GM12878 (cell line): ENCODE data around the gene ABCA2. TPM values are rescaled to one million over a fixed set of nuclear protein-coding genes. Genes with fewer than 3 reads are reported as not detected.

Experiments
- ATAC-seq: fragments of 200-7000 bp; cut with Tn5 transposase; 3 replicates; pipeline ENCODE4 v1.9.1; 2020; ENCODE audit warnings: mild to moderate bottlenecking, moderate library complexity
- BruUV-seq: library from RNA; stranded (reverse); fragments of 400-500 nt; replicated peaks from 2 replicates; lab custom pipeline; 2021; lab: Mats Ljungman, UMichigan
- CTCF ChIA-PET: fragments of 300-600 bp; sonication (Branson Sonifier 250); formaldehyde crosslinking; extraction: SDS; loops from one replicate; lab custom pipeline; 2021; ENCODE audit warnings: inconsistent platforms; lab: Yijun Ruan, JAX
- POLR2A ChIA-PET: fragments of 350-600 bp; formaldehyde crosslinking; extraction: SDS; loops from one replicate; lab custom pipeline; 2021; ENCODE audit warnings: inconsistent platforms; lab: Charles Lee
- RAD21 ChIA-PET: fragments of 300-600 bp; sonication (Branson Sonifier 250); formaldehyde crosslinking; loops from one replicate; lab custom pipeline; 2023; ENCODE audit warnings: antibody characterized with exemption; ENCODE audit not compliant: unreplicated experiment; lab: Charles Lee
- SMC1A ChIA-PET: fragments of 300-600 bp; sonication (Branson Sonifier 250); formaldehyde crosslinking; loops from one replicate; lab custom pipeline; 2023; ENCODE audit not compliant: unreplicated experiment, uncharacterized antibody; lab: Charles Lee
- DNase-seq: peaks from one replicate; pipeline ENCODE4 v3.0.0-alpha.2; 2011; ENCODE audit warnings: low read depth, low spot score
- FAIRE-seq: peaks from 3 replicates; lab custom pipeline; 2011; peaks lifted over from hg19 to GRCh38; lab: Jason Lieb, UNC
- H2AFZ ChIP-seq: 2 replicates; pipeline ENCODE4 v1.6.0; 2011; ENCODE audit warnings: low read depth, low read length, control low read depth; ENCODE audit not compliant: control insufficient read depth
- H3K27ac ChIP-seq: 2 replicates; pipeline ENCODE4 v1.5.1; 2011; ENCODE audit warnings: control low read depth; ENCODE audit not compliant: control insufficient read depth, insufficient read depth
- H3K27me3 ChIP-seq, 2 experiments: replicated peaks in 1 of 2; 2 replicates each; pipeline versions ENCODE4 v1.6.0 to v1.6.1; 2011; ENCODE audit warnings: low read length in 1 of 2; ENCODE audit not compliant: control insufficient read depth in 2 of 2, insufficient read depth in 2 of 2
- H3K36me3 ChIP-seq, 2 experiments: 2 replicates each; pipeline ENCODE4 v1.5.1; 2011; ENCODE audit warnings: low read length in 1 of 2; ENCODE audit not compliant: control insufficient read depth in 2 of 2, insufficient read depth in 2 of 2
- H3K4me1 ChIP-seq: 2 replicates; pipeline ENCODE4 v1.6.1; 2011; ENCODE audit warnings: mild to moderate bottlenecking, low read length, moderate library complexity, mixed read lengths; ENCODE audit not compliant: control insufficient read depth, insufficient read depth
- H3K4me2 ChIP-seq: 2 replicates; pipeline ENCODE4 v1.6.0; 2011; ENCODE audit warnings: control low read depth; ENCODE audit not compliant: control insufficient read depth, insufficient read depth
- H3K4me3 ChIP-seq: fragments of 200-600 bp; sonication (generic); 2 replicates; pipeline ENCODE4 v1.5.1; 2016
- H3K79me2 ChIP-seq: 2 replicates; pipeline ENCODE4 v1.6.0; 2011; ENCODE audit warnings: low read length; ENCODE audit not compliant: control insufficient read depth, insufficient read depth
- H3K9ac ChIP-seq: 2 replicates; pipeline ENCODE4 v1.8.0; 2011; ENCODE audit warnings: low read length, control low read depth, mixed read lengths; ENCODE audit not compliant: control insufficient read depth, insufficient read depth
- H3K9me3 ChIP-seq: replicated peaks from 3 replicates; pipeline ENCODE4 v1.5.1; 2011; ENCODE audit warnings: mild to moderate bottlenecking, low read length; ENCODE audit not compliant: control insufficient read depth, insufficient read depth
- H4K20me1 ChIP-seq: 2 replicates; pipeline ENCODE4 v1.6.0; 2011; ENCODE audit not compliant: control insufficient read depth, insufficient read depth
- CBX3 ChIP-seq: fragments of 200-600 bp; sonication (generic); IDR thresholded peaks from 2 replicates; pipeline ENCODE4 v1.6.1; 2016; ENCODE audit warnings: low read depth, borderline replicate concordance
- HCFC1 ChIP-seq: fragments of 150-350 bp; IDR thresholded peaks from 2 replicates; pipeline ENCODE4 v1.6.1; 2014; ENCODE audit warnings: low read length
- LARP7 ChIP-seq: fragments of 450-650 bp; IDR thresholded peaks from 2 replicates; pipeline ENCODE4 v1.6.1; 2017; ENCODE audit warnings: mild to moderate bottlenecking
- MYB ChIP-seq: fragments of 150-350 bp; IDR thresholded peaks from 2 replicates; pipeline ENCODE4 v1.6.1; 2014; ENCODE audit warnings: mild to moderate bottlenecking, low read depth, low read length, borderline replicate concordance
- NFYB ChIP-seq: IDR thresholded peaks from 2 replicates; pipeline ENCODE4 v1.6.1; 2011; ENCODE audit warnings: low read depth, mild to moderate bottlenecking, low read length, improper control_type of control experiment, moderate library complexity; ENCODE audit not compliant: insufficient read depth
- NR2F1 ChIP-seq: fragments of 450-650 bp; conservative IDR thresholded peaks from 2 replicates; pipeline ENCODE4 v1.6.1; 2017; ENCODE audit warnings: mild to moderate bottlenecking
- SMAD5 ChIP-seq: IDR thresholded peaks from 2 replicates; pipeline ENCODE4 v1.6.1; 2016; ENCODE audit warnings: antibody characterized with exemption, low read depth
- SRF ChIP-seq, 2 experiments: IDR thresholded peaks; 2 replicates each; pipeline ENCODE4 v1.6.1; 2011; ENCODE audit warnings: low read depth in 2 of 2, low read length in 2 of 2, mild to moderate bottlenecking in 1 of 2, moderate library complexity in 1 of 2
- STAT3 ChIP-seq: IDR thresholded peaks from 2 replicates; pipeline ENCODE4 v1.6.1; 2011; ENCODE audit warnings: low read depth, low read length, improper control_type of control experiment
- SUZ12 ChIP-seq: fragments of 200-600 bp; sonication (generic); IDR thresholded peaks from one replicate; pipeline ENCODE4 v1.6.1; 2018; ENCODE audit warnings: antibody characterized with exemption, mild to moderate bottlenecking; ENCODE audit not compliant: unreplicated experiment
- TAF1 ChIP-seq: IDR thresholded peaks from 2 replicates; pipeline ENCODE4 v1.6.1; 2011; ENCODE audit warnings: mild to moderate bottlenecking, low read depth, low read length, borderline replicate concordance
- TCF3 ChIP-seq: IDR thresholded peaks from 2 replicates; pipeline ENCODE4 v1.6.1; 2012; ENCODE audit warnings: low read depth, mild to moderate bottlenecking, low read length, borderline replicate concordance; ENCODE audit not compliant: insufficient read depth
- ZBED1 ChIP-seq: IDR thresholded peaks from 2 replicates; pipeline ENCODE4 v1.6.1; 2016; ENCODE audit warnings: borderline replicate concordance
- WGBS: methylation state at CpG from one replicate; pipeline ENCODE4 v1.1.6; 2016; ENCODE audit warnings: low lambda C conversion rate; ENCODE audit not compliant: insufficient replicate concordance, insufficient coverage; ENCODE audit errors: missing lambda C conversion rate; 5-methylcytosine and 5-hydroxymethylcytosine counted together
- in situ Hi-C: fragments of 300-500 bp; cut with MboI; formaldehyde crosslinking; loops from 9 replicates; pipeline ENCODE4 v1.14.3; 2018; ENCODE audit warnings: mixed read lengths
- intact Hi-C: fragments of 100-400 bp; cut with micrococcal nuclease; formaldehyde crosslinking; loops from one replicate; pipeline ENCODE4 v1.14.2; 2022; ENCODE audit not compliant: unreplicated experiment
- polyA plus RNA-seq, 11 experiments: library from polyadenylated mRNA; depleted of rRNA in 4 of 11; unstranded in 6 of 11; stranded (reverse) in 5 of 11; fragments of >200 nt; fragmentation: Nextera tagmentation in 4 of 11; fragmentation: Illumina TruSeq in 1 of 11; extraction: Ambion mirVana in 4 of 11; extraction: Trizol in 1 of 11; gene quantifications; 1 replicate in 1 of 11; 2 replicates in 10 of 11; pipeline versions ENCODE4 v1.2.1 to v1.2.3, GENCODE V29; 2011 to 2016; ENCODE audit warnings: inconsistent platforms in 2 of 11, missing spikeins in 2 of 11, low read depth in 1 of 11
- total RNA-seq, 4 experiments: library from RNA; depleted of rRNA in 3 of 4; stranded (reverse); fragments of >200 nt in 3 of 4; fragmentation: Illumina TruSeq in 1 of 4; extraction: Trizol in 1 of 4; gene quantifications; 2 replicates each; pipeline versions ENCODE4 v1.2.1 to v1.2.3, GENCODE V29; 2013 to 2021

The ABCA2 gene
- total and polyA plus RNA-seq, 10 of the 15 experiments (the other 5 are each of a cell fraction or from before 2014, with no cell fraction given), result 0.13 to 2.6 (median 0.71) TPM; not detected in 2

GRCh38 chr9:136958473-136958872 lies 69.6 kb downstream of the ABCA2 start:
- no peak overlapping the region for H3K9ac ChIP-seq
- no TSS peak for BruUV-seq
- TF ChIP-seq NR2F1 (no peak), CBX3 (no peak), TCF3 (no peak), STAT3 (no peak), SRF (IDR thresholded peaks at IDR 0.05; ENCODE audit: low read depth in 2 of 2, low read length in 2 of 2) (no peak), SMAD5 (no peak)
- no peaks in the 10 kb centered on the region for H3K4me1 ChIP-seq
- 41% methylated on average over 7 of the region's 7 CpGs for WGBS
- H3K36me3 ChIP-seq, result no peaks in the 10 kb centered on the region
- FAIRE-seq (no peak), DNase-seq (no peak), ATAC-seq (no peak)
- ChIA-PET RAD21 (no interaction called here), POLR2A (no interaction called here), SMC1A (no interaction called here), CTCF (no interaction called here)
- no peak overlapping the region for H3K27ac ChIP-seq
- no peak overlapping the region for H3K4me2 ChIP-seq
- in situ Hi-C loops (no loop called here), intact Hi-C loops (no loop called here)
- no peaks in the 10 kb centered on the region for H3K27me3 ChIP-seq
- no peaks in the 10 kb centered on the region for H3K9me3 ChIP-seq
- no peak overlapping the region for H3K4me3 ChIP-seq
- H4K20me1 ChIP-seq, result no peaks in the 10 kb centered on the region
- H2AFZ ChIP-seq, result no peak overlapping the region
- H3K79me2 ChIP-seq, result no peaks in the 10 kb centered on the region

GRCh38 chr9:136957901-136958300 lies 70.1 kb downstream of the ABCA2 start:
- H3K4me1 ChIP-seq, result no peaks in the 10 kb centered on the region
- 31% methylated on average over 6 of the region's 6 CpGs for WGBS
- ChIA-PET CTCF (no interaction called here), SMC1A (no interaction called here), RAD21 (no interaction called here), POLR2A (no interaction called here)
- H2AFZ ChIP-seq, result no peak overlapping the region
- H3K4me3 ChIP-seq, result no peak overlapping the region
- H3K36me3 ChIP-seq, result no peaks in the 10 kb centered on the region
- no peaks in the 10 kb centered on the region for H4K20me1 ChIP-seq
- ATAC-seq, result no peak
- BruUV-seq, result no TSS peak
- no peak overlapping the region for H3K27ac ChIP-seq
- no peak for FAIRE-seq
- H3K9me3 ChIP-seq, result no peaks in the 10 kb centered on the region
- DNase-seq, result no peak
- TF ChIP-seq SUZ12, result no peak
- no peak for TF ChIP-seq MYB
- no peak for TF ChIP-seq ZBED1
- TF ChIP-seq NFYB, result no peak
- TF ChIP-seq HCFC1, result no peak
- no peak for TF ChIP-seq TAF1
- TF ChIP-seq LARP7, result no peak
- no peak overlapping the region for H3K4me2 ChIP-seq
- intact Hi-C loops (no loop called here), in situ Hi-C loops (no loop called here)
- H3K27me3 ChIP-seq, result no peaks in the 10 kb centered on the region
- H3K79me2 ChIP-seq, result no peaks in the 10 kb centered on the region
- H3K9ac ChIP-seq, result no peak overlapping the region
